Lung (tissue), 12 donors: ENCODE data around the gene RGS17. TPM values are rescaled to one million over a fixed set of nuclear protein-coding genes. Genes with fewer than 3 reads are reported as not detected.
A peak's percentile ranks its signal among the peaks of the same experiment; 100 is the strongest.

ENCODE experiments used
- ATAC-seq: fragments of 200-7000 bp; cut with Tn5 transposase; one replicate; pipeline ENCODE4 v1.9.1; 2020; ENCODE audit warnings: moderate number of reproducible peaks; ENCODE audit not compliant: insufficient read depth, low FRiP score
- DNase-seq, 3 donors: peaks; one replicate each; pipeline ENCODE4 v3.0.0-alpha.2; 2013 to 2017
- H3K27ac ChIP-seq, 2 donors: one replicate each; pipeline ENCODE4 v1.5.1; 2013; ENCODE audit warnings: mild to moderate bottlenecking in 2 of 2, moderate library complexity in 2 of 2, control low read depth in 1 of 2, inconsistent platforms in 1 of 2, low read depth in 1 of 2, low read length in 1 of 2
- H3K27me3 ChIP-seq, 3 donors: one replicate each; pipeline ENCODE4 v1.5.1; 2013; ENCODE audit warnings: low read length in 2 of 3; ENCODE audit not compliant: control insufficient read depth in 3 of 3, insufficient read depth in 3 of 3
- H3K36me3 ChIP-seq, 4 donors: one replicate each; pipeline ENCODE4 v1.5.1; 2013; ENCODE audit warnings: low read length in 4 of 4, mild to moderate bottlenecking in 1 of 4, moderate library complexity in 1 of 4; ENCODE audit not compliant: control insufficient read depth in 4 of 4, insufficient read depth in 4 of 4
- H3K4me1 ChIP-seq, 5 donors: one replicate each; pipeline ENCODE4 v1.5.1; 2013; ENCODE audit warnings: low read length in 5 of 5, mild to moderate bottlenecking in 2 of 5, moderate library complexity in 1 of 5; ENCODE audit not compliant: control insufficient read depth in 5 of 5, insufficient read depth in 5 of 5
- H3K4me3 ChIP-seq: one replicate; pipeline ENCODE4 v1.5.1; 2013; ENCODE audit warnings: mild to moderate bottlenecking, control low read depth, moderate library complexity
- H3K9ac ChIP-seq, 2 donors: one replicate each; pipeline ENCODE4 v1.5.1; 2013; ENCODE audit warnings: low read length in 2 of 2, control low read depth in 1 of 2; ENCODE audit not compliant: insufficient read depth in 1 of 2
- H3K9me3 ChIP-seq, 4 donors: one replicate each; pipeline ENCODE4 v1.5.1; 2013; ENCODE audit warnings: low read length in 3 of 4, mild to moderate bottlenecking in 1 of 4, moderate library complexity in 1 of 4; ENCODE audit not compliant: control insufficient read depth in 4 of 4, insufficient read depth in 3 of 4
- WGBS, 2 donors: extraction: QIAGEN DNeasy Blood & Tissue Kit; methylation state at CpG; one replicate each; pipeline ENCODE4 v1.1.7; 2013; 5-methylcytosine and 5-hydroxymethylcytosine counted together
- polyA plus RNA-seq, 2 donors: library from polyadenylated mRNA; stranded (reverse); fragments of 200-250 nt; gene quantifications; one replicate each; pipeline ENCODE4 v1.2.1, GENCODE V29; 2013
- total RNA-seq, 2 donors: library from RNA; depleted of rRNA in 1 of 2; stranded (reverse); fragments of >200 nt in 1 of 2; gene quantifications; one replicate each; pipeline ENCODE4 v1.2.1, GENCODE V29; 2014 to 2021
- TF ChIP-seq, protein P1 (sequence below): IDR thresholded peaks from 2 replicates; pipeline ENCODE4 v1.5.1; 2012; ENCODE audit warnings: mild to moderate bottlenecking; ENCODE audit errors: control extremely low read depth, extremely low read depth
- donor health status: control.
- donor health status: control.
- donor health status: Bipolar disorder and iron deficiency.
- donor health status: healthy.
- donor health status: DM: yes; HTN: yes; CAD: no.

RGS17 gene
- total and polyA plus RNA-seq, 4 donors: 0.17 to 1.7 (median 0.41) TPM

- no peak overlapping the region for H3K27ac ChIP-seq
- TF ChIP-seq, protein P1, sequence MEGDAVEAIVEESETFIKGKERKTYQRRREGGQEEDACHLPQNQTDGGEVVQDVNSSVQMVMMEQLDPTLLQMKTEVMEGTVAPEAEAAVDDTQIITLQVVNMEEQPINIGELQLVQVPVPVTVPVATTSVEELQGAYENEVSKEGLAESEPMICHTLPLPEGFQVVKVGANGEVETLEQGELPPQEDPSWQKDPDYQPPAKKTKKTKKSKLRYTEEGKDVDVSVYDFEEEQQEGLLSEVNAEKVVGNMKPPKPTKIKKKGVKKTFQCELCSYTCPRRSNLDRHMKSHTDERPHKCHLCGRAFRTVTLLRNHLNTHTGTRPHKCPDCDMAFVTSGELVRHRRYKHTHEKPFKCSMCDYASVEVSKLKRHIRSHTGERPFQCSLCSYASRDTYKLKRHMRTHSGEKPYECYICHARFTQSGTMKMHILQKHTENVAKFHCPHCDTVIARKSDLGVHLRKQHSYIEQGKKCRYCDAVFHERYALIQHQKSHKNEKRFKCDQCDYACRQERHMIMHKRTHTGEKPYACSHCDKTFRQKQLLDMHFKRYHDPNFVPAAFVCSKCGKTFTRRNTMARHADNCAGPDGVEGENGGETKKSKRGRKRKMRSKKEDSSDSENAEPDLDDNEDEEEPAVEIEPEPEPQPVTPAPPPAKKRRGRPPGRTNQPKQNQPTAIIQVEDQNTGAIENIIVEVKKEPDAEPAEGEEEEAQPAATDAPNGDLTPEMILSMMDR: no peak
- H3K27me3 ChIP-seq: no peaks in the 10 kb centered on the region
- H3K36me3 ChIP-seq: no peaks in the 10 kb centered on the region
- WGBS, 2 donors: 89 to 91% methylated on average over 1 of the region's 1 CpG
- DNase-seq (no peak), ATAC-seq (no peak)
- no peaks in the 10 kb centered on the region for H3K4me1 ChIP-seq
- no peak overlapping the region for H3K4me3 ChIP-seq
- H3K9me3 ChIP-seq: no peaks in the 10 kb centered on the region
- H3K9ac ChIP-seq: no peak overlapping the region
These were observed 36.8 kb upstream of the RGS17 start for GRCh38 chr6:153167907-153168306.

- WGBS, 2 donors: 72 to 81% methylated on average over 9 of the region's 9 CpGs
- peak; percentile 53 for ATAC-seq
These were observed 36.2 kb upstream of the RGS17 start for GRCh38 chr6:153167061-153167891.

GRCh38 chr6:153162646-153163045, 31.6 kb upstream of the RGS17 start:
- TF ChIP-seq, protein P1: no peak
- WGBS, 2 donors: 78 to 82% methylated on average over 2 of the region's 2 CpGs
- no peak overlapping the region for H3K4me3 ChIP-seq
- ATAC-seq (no peak), DNase-seq (no peak)
- H3K27ac ChIP-seq: no peak overlapping the region
- H3K9ac ChIP-seq: no peak overlapping the region
- H3K4me1 ChIP-seq: no peaks in the 10 kb centered on the region
- H3K36me3 ChIP-seq: no peaks in the 10 kb centered on the region
- H3K27me3 ChIP-seq: no peaks in the 10 kb centered on the region
- no peaks in the 10 kb centered on the region for H3K9me3 ChIP-seq

More at GRCh38 chr6:153167061-153167891, 36.2 kb upstream of the RGS17 start:
- DNase-seq: no peak
- H3K36me3 ChIP-seq: no peaks in the 10 kb centered on the region
- no peaks in the 10 kb centered on the region for H3K9me3 ChIP-seq
- H3K4me3 ChIP-seq: no peak overlapping the region
- no peaks in the 10 kb centered on the region for H3K4me1 ChIP-seq
- H3K27me3 ChIP-seq: no peaks in the 10 kb centered on the region
- H3K27ac ChIP-seq: no peak overlapping the region
- no peak overlapping the region for H3K9ac ChIP-seq
- TF ChIP-seq, protein P1: no peak
